ENCODE data around the gene UVRAG. TPM values are rescaled to one million over a fixed set of nuclear protein-coding genes. Genes with fewer than 3 reads are reported as not detected.

UVRAG gene
- total and polyA plus RNA-seq, 8 donors, result 4.7 to 55.5 (median 20.5) TPM

DNA sequence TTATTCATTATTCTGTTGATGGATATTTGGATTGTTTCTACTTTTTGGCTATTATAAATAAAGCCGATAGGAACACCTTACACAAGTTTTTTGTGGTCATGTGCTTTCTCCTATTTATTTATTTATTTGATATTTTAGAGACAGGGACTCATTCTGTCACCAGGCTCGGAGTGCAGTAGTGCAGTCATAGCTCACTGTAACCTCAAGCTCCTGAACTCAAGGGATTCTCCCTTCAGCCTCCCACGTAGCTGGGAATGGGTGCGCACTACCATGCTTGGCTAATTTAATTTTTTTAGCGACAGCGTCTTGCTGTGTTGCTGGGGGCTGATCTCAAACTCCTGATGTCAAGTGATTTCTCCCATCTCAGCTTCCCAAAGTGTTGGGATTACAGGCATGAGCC, 135.1 kb downstream of the UVRAG start:
- no peak for TF ChIP-seq POLR2AphosphoS5 (IDR thresholded peaks at IDR 0.05)
- no peak for TF ChIP-seq POLR2A (IDR thresholded peaks at IDR 0.05)
- no peak for TF ChIP-seq EP300 (IDR thresholded peaks at IDR 0.05)
- TF ChIP-seq, protein P1, sequence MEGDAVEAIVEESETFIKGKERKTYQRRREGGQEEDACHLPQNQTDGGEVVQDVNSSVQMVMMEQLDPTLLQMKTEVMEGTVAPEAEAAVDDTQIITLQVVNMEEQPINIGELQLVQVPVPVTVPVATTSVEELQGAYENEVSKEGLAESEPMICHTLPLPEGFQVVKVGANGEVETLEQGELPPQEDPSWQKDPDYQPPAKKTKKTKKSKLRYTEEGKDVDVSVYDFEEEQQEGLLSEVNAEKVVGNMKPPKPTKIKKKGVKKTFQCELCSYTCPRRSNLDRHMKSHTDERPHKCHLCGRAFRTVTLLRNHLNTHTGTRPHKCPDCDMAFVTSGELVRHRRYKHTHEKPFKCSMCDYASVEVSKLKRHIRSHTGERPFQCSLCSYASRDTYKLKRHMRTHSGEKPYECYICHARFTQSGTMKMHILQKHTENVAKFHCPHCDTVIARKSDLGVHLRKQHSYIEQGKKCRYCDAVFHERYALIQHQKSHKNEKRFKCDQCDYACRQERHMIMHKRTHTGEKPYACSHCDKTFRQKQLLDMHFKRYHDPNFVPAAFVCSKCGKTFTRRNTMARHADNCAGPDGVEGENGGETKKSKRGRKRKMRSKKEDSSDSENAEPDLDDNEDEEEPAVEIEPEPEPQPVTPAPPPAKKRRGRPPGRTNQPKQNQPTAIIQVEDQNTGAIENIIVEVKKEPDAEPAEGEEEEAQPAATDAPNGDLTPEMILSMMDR (IDR thresholded peaks at IDR 0.05), result no peak
- peaks cover 10 to 58% (median 31%) of the 10 kb centered on the region in 4 donors for H3K4me1 ChIP-seq

DNA sequence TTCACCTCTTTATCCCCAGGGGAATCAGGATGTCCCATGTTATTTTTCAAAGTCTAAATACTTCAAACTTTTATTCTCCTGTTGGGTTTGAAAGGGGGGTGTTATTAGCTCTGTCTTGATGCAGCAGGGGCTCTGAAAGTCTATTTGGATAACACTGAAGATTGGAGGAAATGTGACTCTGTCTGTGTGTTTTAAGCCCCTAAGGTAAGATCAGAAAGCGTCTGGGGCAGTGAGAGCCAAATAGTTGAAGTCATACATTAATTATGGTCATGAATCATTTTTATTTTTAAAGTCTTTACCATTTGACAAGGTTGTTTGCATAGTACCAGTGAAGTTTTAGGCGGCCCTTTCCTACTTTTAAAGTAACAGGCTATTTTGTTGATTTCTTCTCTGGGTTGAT, 139.0 kb downstream of the UVRAG start:
- Histone ChIP-seq H3K4me1 (peaks cover 0 to 21% (median 1%) of the 10 kb centered on the region in 4 donors), H3K36me3 (no peaks in the 10 kb centered on the region), H3K27ac (no peak overlapping the region), H3K4me3 (no peak overlapping the region), H3K27me3 (no peaks in the 10 kb centered on the region), H3K9me3 (no peaks in the 10 kb centered on the region)
- intact Hi-C loops (cut with DNase I; ENCODE audit: low total_unique reads), result no loop called here
- DNase-seq, result no peak
- WGBS, 5 donors, result 83 to 86% (median 85%) methylated on average over 2 of the region's 2 CpGs
- TF ChIP-seq, protein P1 (IDR thresholded peaks at IDR 0.05), result no peak
- TF ChIP-seq POLR2A (IDR thresholded peaks at IDR 0.05), result no peak

More for the DNA sequence above, 135.1 kb downstream of the UVRAG start:
- WGBS, 5 donors, result 90 to 95% (median 93%) methylated on average over 6 of the region's 6 CpGs
- Histone ChIP-seq H3K9me3 (no peaks in the 10 kb centered on the region), H3K27ac (no peak overlapping the region), H3K4me3 (no peak overlapping the region), H3K27me3 (no peaks in the 10 kb centered on the region), H3K36me3 (no peaks in the 10 kb centered on the region)
- intact Hi-C loops (cut with DNase I; ENCODE audit: low total_unique reads), result no loop called here
- DNase-seq, result no peak

DNA sequence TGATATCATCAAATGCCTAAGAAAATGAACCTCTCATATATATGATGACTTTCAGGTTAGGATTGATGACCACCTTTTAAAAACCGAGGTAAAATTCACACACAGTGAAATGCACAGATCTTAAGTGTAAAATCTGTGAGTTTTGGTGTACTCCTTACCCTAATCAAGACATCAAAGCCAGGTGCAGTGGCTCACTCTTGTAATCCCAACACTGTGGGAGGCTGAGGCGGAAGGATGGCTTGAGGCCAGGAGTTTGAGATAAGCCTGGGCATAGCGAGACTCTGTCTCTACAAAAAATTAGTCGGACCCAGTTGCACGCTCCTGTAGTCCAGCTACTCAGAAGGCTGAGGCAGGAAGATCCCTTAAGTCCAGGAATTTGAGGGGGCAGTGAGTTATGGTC, 140.4 kb downstream of the UVRAG start:
- H3K4me1 ChIP-seq, result peaks cover 0 to 10% (median 0%) of the 10 kb centered on the region in 4 donors
- H3K27ac ChIP-seq, result no peak overlapping the region
- no peaks in the 10 kb centered on the region for H3K27me3 ChIP-seq
- H3K4me3 ChIP-seq, result no peak overlapping the region
- no peaks in the 10 kb centered on the region for H3K36me3 ChIP-seq
- WGBS, 5 donors, result 70 to 85% (median 76%) methylated on average over 5 of the region's 5 CpGs
- no peak for DNase-seq
- H3K9me3 ChIP-seq, result no peaks in the 10 kb centered on the region
- TF ChIP-seq, protein P1 (IDR thresholded peaks at IDR 0.05), result no peak
- TF ChIP-seq POLR2A (IDR thresholded peaks at IDR 0.05), result no peak
- TF ChIP-seq EP300 (IDR thresholded peaks at IDR 0.05), result no peak
- no peak for TF ChIP-seq POLR2AphosphoS5 (IDR thresholded peaks at IDR 0.05)
- intact Hi-C loops (cut with DNase I; ENCODE audit: low total_unique reads), result no loop called here

DNA sequence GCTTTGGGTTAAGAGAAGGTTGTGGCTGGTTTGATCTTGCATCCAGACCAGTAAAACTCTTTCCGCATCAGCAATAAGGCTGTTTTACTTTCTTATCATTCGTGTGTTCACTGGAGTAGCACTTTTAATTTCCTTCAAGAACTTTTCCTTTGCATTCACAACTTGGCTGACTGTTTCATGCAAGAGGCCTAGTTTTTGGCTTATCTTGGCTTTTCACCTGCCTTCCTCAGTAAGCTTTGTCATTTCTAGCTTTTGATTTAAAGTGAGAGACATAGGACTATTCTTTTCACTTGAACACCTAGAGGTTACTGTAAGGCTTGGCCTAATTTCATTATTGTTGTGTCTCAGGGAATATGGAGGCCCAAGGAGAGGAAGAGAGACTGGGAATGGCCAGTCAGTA, 144.5 kb downstream of the UVRAG start:
- Histone ChIP-seq H3K4me3 (no peak overlapping the region), H3K9me3 (no peaks in the 10 kb centered on the region), H3K27me3 (no peaks in the 10 kb centered on the region), H3K4me1 (peaks cover 0 to 1% (median 0%) of the 10 kb centered on the region in 4 donors), H3K36me3 (no peaks in the 10 kb centered on the region), H3K27ac (no peak overlapping the region)
- no peak for TF ChIP-seq POLR2AphosphoS5 (IDR thresholded peaks at IDR 0.05)
- TF ChIP-seq EP300 (IDR thresholded peaks at IDR 0.05), result no peak
- TF ChIP-seq POLR2A (IDR thresholded peaks at IDR 0.05), result no peak
- TF ChIP-seq, protein P1 (IDR thresholded peaks at IDR 0.05), result no peak
- intact Hi-C loops (cut with DNase I; ENCODE audit: low total_unique reads), result no loop called here
- no peak for DNase-seq
- 67 to 86% (median 78%) methylated on average over 2 of the region's 2 CpGs for WGBS, 5 donors

All from stomach (tissue), 9 donors.